MM.1S (cell line): Measurements from ENCODE around the gene HSBP1L1.

Experiments used
- CTCF ChIP-seq: fragments of 300-600 bp; sonication (generic); IDR thresholded peaks from 2 replicates; pipeline ENCODE4 v1.5.1; 2016; ENCODE audit warnings: antibody characterized with exemption, low read length, mixed read lengths
- EZH2 ChIP-seq: fragments of 300-600 bp; sonication (generic); optimal IDR thresholded peaks from 2 replicates; pipeline ENCODE3; 2017; ENCODE audit warnings: low read depth, mild to moderate bottlenecking, antibody characterized with exemption, low read length, mixed read lengths

GRCh38 chr18:79982736-79983135 is 18.3 kb downstream of the HSBP1L1 start:
- TF ChIP-seq CTCF: no peak
- TF ChIP-seq EZH2: no peak
